ENCODE results near the gene DDT.
"Not testable (repeated sequence)": the region's sequence is repeated elsewhere in the genome, so short reads cannot be mapped to it uniquely, and the experiment has no call there.

DDT gene

GRCh38 chr22:23986538-23987178 lies 12.4 kb upstream of the DDT start:
- DNase-seq, result not testable (repeated sequence)

- DNase-seq, result not testable (repeated sequence)
Measured at GRCh38 chr22:23986089-23986488, 11.8 kb upstream of the DDT start.

GRCh38 chr22:23984430-23984829 lies 10.2 kb upstream of the DDT start:
- DNase-seq, result peak; percentile 70

- DNase-seq, result not testable (repeated sequence)
Measured at GRCh38 chr22:23980567-23980966, 6.3 kb upstream of the DDT start.

GRCh38 chr22:23979557-23980240 lies 5.5 kb upstream of the DDT start, which contains the start of gene GSTT2:
Gene GSTT2 (plus strand): TSS chr22:23980134.
- not testable (repeated sequence) for DNase-seq

- not testable (repeated sequence) for DNase-seq
Measured at GRCh38 chr22:23977304-23977703, 3.1 kb upstream of the DDT start.

DNA sequence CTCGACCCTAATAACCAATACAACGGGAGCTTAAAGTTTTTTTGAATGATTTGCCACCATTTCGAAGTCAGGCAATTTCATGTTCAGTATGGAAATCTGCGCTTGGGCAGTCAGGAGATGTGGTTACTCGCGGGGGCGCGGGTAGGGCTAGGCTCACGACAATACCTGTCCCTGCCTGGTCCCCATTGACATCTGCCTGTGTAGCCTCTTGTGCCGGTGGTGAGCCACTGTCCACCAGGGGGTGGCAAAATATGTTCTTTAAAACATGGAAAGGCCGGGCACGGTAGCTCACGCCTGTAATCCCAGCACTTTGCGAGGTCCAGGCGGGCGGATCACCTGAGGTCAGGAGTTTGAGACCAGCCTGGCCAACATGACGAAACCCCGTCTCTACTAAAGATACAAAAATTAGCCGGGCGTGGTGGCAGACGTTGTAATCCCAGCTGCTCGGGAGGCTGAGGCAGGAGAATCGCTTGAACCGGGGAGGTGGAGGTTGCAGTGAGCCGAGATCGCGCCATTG lies 653 bp upstream of the DDT start:
- DNase-seq, result not testable (repeated sequence)

GRCh38 chr22:23971927-23972326 lies 2.3 kb downstream of the DDT start:
- DNase-seq, result not testable (repeated sequence)

DNA sequence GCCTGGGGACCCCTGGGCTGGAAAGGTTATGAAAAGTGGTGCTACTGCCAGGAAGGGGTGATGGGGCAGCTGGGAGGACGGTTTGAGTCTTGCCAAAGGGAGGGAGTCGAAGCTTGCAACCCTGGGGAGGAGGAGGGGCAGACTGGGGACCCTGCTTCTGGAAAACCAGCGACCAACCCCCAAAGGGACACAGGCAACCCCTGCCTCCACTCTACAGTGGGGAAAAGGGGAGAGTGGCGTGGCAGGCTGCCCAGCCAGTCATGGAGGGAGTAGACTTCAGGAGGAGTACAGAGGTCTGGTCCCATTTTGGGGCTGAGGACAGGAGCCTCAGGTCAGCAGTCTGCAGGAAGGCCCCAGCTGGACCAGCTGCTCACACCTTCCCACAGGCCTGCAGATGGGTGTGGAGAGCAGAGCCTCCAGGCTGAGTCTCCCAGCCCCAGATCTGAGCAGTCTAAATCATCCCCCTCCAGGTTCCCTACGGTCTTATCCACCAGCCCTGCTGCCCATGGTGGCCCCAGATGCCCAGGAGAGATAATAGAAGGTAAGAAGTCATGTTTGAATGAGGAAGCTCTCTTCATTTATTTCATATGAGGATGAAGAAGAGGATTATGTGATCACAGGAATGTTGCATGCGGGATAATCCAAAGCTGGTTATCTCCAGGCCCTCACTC lies 3.3 kb downstream of the DDT start:
- no peak for DNase-seq

DNA sequence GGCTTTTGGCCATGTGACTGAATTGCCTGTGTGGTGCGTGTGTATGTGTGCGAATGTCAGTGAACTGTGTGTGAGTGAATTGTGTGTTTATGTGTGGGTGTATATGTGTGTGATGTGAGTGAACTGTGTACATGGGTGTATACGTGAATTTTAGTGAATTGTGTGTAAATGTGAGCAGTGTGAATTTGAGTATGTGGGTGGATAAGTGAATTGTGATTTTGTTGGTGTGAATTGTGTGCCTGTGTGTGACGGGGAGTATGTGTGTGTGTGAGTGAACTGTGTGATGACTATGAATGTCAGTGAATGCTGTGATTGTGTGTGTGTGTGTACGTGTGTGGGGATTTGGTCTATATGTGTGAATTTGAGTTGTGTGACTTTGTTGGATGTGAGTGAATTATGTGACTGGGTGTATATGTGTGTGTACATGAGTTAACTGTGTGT lies 4.0 kb downstream of the DDT start:
- DNase-seq, result no peak

DNA sequence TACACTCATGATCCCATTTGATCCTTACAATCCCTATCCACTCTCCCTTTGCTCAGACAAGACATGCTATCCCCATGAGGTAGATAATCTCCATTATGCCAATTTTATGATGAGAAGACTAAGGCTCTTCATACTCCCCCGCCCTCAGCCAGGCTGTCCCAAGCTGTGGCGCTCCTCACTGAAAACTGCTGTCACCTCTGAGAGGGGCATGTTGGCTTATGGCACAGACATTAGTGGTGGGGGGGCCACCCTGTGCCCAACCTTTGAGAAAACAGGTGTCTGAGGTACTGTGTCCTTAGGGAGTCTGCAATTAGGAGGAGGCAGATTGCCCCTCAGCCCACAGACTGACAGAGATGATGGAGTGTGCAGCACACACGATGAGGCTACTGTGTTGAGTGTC lies 5.2 kb downstream of the DDT start:
- DNase-seq, result no peak

DNA sequence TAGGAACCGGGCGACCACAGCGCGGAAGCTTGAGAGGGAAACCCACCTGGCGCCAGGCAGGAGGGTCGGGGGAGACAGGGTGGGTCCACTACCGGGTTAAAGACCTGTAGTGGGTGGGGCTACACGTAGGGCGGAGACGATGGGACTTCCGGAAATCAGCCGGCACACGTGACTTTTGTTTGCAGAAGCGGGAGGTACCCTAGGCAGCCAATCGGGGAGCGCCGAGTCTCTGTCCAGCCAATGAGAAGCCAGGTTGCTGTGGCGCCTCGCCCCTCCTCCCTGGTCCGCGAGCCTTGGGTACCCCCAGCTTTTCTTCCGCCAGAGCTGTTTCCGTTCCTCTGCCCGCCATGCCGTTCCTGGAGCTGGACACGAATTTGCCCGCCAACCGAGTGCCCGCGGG lies 7.7 kb downstream of the DDT start, which contains the start of gene DDTL:
TSS of gene DDTL (plus strand) at position 321 of the 400 bp plus-strand sequence. CDS start at position 348, 27 bp downstream.
- not testable (repeated sequence) for DNase-seq

GRCh38 chr22:23966094-23966493 lies 8.1 kb downstream of the DDT start:
- DNase-seq, result not testable (repeated sequence)

- not testable (repeated sequence) for DNase-seq
Measured at GRCh38 chr22:23961084-23961771, 13.0 kb downstream of the DDT start, which contains the start of gene GSTT2B. Gene GSTT2B (minus strand): TSS chr22:23961195. CDS start chr22:23961131, 64 bp downstream.

DNA sequence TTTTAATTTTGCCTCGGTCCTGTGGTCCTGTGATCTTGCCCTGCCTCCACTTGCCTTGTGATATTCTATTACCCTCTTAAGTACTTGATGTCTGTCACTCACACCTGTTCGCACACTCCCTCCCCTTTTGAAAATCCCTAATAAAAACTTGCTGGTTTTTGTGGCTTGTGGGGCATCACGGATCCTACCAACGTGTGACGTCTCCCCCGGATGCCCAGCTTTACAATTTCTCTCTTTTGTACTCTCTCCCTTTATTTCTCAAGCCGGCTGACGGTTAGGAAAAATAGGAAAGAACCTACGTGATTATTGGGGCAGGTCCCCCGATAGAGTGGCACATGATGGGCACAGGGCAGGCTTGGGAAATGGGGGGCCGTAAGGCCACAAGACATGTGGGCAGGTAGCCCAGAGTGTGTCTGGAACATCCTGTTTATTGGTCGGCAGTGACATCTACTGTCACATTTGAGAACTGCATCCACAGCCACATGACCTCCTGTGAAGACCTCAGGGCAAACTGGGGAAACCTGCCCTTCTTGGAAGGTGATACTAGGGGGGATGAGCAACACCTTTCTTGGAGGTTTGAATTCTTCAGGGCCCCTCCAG lies 17.8 kb downstream of the DDT start:
- peak; percentile 75 for DNase-seq

GRCh38 chr22:23955886-23956285 lies 18.4 kb downstream of the DDT start:
- DNase-seq, result not testable (repeated sequence)

GRCh38 chr22:23954991-23955305 lies 19.3 kb downstream of the DDT start:
- not testable (repeated sequence) for DNase-seq

DNA sequence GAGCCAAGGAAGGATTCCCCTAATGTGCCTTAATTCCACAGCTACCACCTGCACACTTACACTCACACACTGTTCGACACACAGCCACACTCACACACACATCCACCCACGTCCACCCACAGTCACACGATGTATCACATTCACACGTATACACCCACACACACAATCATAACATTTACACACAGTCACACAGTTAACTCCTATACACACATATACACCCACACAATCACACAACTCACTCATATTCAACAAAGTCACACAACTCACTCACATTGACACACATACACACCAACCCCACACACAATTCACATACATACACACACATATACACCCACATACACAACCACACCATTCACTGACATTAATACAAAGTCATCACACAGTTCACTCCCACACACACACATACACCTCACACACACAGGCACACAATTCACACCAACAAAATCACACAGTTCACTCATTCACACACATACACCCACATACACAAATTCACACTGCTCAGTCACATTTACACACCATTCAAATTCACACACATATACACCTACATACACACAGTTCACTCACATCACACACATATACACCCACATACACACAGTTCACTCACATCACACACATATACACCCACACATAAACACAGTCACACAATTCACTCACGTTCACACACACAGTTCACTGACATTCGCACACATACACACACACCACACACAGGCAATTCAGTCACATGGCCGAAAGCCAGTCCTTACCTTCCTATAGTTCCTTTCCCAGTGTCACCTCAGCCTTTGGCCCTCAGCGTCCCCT lies 19.8 kb downstream of the DDT start:
- DNase-seq, result not testable (repeated sequence)

GRCh38 chr22:23953485-23953884 lies 20.8 kb downstream of the DDT start:
- not testable (repeated sequence) for DNase-seq

DNA sequence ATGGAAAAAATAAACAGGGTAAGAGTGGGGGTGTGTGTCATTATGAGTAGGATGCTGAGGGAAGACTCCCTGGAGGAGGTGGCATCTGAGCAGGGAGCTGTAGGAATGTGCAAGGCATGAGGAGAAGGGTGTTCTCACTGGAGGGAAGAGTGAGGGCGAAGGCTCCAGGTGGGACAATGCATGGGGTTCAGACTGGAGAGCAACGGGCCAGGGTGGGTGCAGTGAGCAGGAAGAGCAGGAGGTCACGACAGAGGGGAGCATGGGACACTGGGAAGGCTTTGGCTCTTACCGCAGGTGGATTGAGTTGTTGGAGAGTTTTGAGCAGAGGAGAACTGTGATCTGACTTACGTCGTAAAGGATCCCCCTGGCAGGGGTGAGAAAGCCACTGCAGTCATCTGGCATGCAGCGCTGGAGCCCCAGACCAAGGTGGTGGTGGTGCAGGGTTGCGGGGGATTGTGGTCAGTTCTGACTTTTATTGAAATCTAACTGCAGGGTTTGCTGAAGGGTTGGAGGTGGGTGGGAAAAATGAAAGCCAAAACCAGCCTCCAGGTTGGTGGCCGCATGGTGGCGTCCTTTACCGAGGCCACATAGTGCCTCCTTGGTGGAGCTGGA lies 21.3 kb downstream of the DDT start:
- not testable (repeated sequence) for DNase-seq

DNA sequence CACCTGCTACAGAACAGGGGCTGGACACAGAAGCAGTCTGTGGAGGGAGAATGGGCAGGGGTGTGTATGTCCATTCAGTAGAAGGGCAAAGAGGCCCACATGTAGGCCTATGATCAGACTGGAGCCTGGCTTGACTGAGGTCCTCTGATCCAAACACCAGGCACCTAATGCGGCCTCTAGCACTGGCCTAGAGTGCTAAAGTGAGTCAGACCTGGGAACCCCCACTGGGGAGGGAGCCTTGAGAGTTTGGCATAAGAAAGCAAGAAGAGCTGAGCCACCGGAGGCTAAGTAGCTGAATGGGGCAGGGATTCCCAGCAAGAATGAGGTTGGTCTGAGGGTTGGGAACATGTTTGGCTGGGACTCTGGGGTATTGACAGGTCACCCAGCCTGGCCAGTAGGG lies 22.9 kb downstream of the DDT start:
- not testable (repeated sequence) for DNase-seq

Data from activated CD4-positive, CD25-positive, alpha-beta regulatory T cell treated with anti-CD3 and anti-CD28 coated beads, Interleukin-2, amount 50 U/mL, for 72 hours (primary cell).